CD14-positive monocyte (primary cell): Measurements from ENCODE around the gene PIP5K1C. TPM values are rescaled to one million over a fixed set of nuclear protein-coding genes. Genes with fewer than 3 reads are reported as not detected.
A peak's percentile ranks its signal among the peaks of the same experiment; 100 is the strongest.

Experiments used
- DNase-seq, 3 donors: peaks; one replicate each; pipeline ENCODE4 v3.0.0-alpha.2; 2011 to 2022
- H2AFZ ChIP-seq: 2 replicates; pipeline ENCODE4 v1.6.0; 2012; ENCODE audit warnings: mild to moderate bottlenecking, low read depth, low read length, inconsistent platforms; ENCODE audit not compliant: insufficient read depth, poor library complexity, severe bottlenecking
- H3K27ac ChIP-seq, 2 donors: 1 replicate in 1 of 2; 2 replicates in 1 of 2; pipeline ENCODE4 v1.5.1; 2012 to 2013; ENCODE audit warnings: low read length in 2 of 2, control low read depth in 1 of 2, inconsistent platforms in 1 of 2, low read depth in 1 of 2, mild to moderate bottlenecking in 1 of 2
- H3K27me3 ChIP-seq, 2 donors: one replicate each; pipeline versions ENCODE4 v1.6.0 to v1.6.1; 2011 to 2013; ENCODE audit warnings: low read length in 2 of 2; ENCODE audit not compliant: control insufficient read depth in 2 of 2, insufficient read depth in 2 of 2
- H3K36me3 ChIP-seq, 2 donors: replicated peaks in 1 of 2; 1 replicate in 1 of 2; 2 replicates in 1 of 2; pipeline versions ENCODE4 v1.5.1 to v1.6.1; 2012 to 2013; ENCODE audit warnings: low read length in 2 of 2, control low read depth in 1 of 2, inconsistent platforms in 1 of 2, mild to moderate bottlenecking in 1 of 2; ENCODE audit not compliant: insufficient read depth in 2 of 2, control insufficient read depth in 1 of 2
- H3K4me1 ChIP-seq, 2 donors: 1 replicate in 1 of 2; 2 replicates in 1 of 2; pipeline versions ENCODE4 v1.5.1 to v1.6.1; 2012 to 2013; ENCODE audit warnings: low read length in 2 of 2, control low read depth in 1 of 2, inconsistent platforms in 1 of 2, mild to moderate bottlenecking in 1 of 2, moderate library complexity in 1 of 2; ENCODE audit not compliant: insufficient read depth in 2 of 2, control insufficient read depth in 1 of 2
- H3K4me2 ChIP-seq: replicated peaks from 2 replicates; pipeline ENCODE3; 2012; ENCODE audit warnings: low read length, moderate library complexity, mild to moderate bottlenecking; ENCODE audit not compliant: poor library complexity, severe bottlenecking; ENCODE audit errors: extremely low read depth
- H3K4me3 ChIP-seq, 3 experiments: fragments of 200-600 bp in 1 of 3; sonication (generic) in 1 of 3; replicated peaks in 1 of 3; 1 replicate in 2 of 3; 2 replicates in 1 of 3; pipeline ENCODE4 v1.5.1; 2011 to 2013; ENCODE audit warnings: low read length in 3 of 3, mild to moderate bottlenecking in 3 of 3, control low read depth in 2 of 3, low read depth in 2 of 3, inconsistent platforms in 1 of 3, moderate library complexity in 1 of 3
- H3K79me2 ChIP-seq: 2 replicates; pipeline ENCODE4 v1.6.0; 2012; ENCODE audit warnings: mild to moderate bottlenecking, control low read depth, inconsistent platforms, low read length, moderate library complexity; ENCODE audit not compliant: insufficient read depth
- H3K9ac ChIP-seq: 2 replicates; pipeline ENCODE4 v1.6.0; 2017; ENCODE audit warnings: low read length, mild to moderate bottlenecking; ENCODE audit not compliant: insufficient read depth, poor library complexity, severe bottlenecking
- H3K9me3 ChIP-seq, 2 donors: replicated peaks in 1 of 2; 1 replicate in 1 of 2; 2 replicates in 1 of 2; pipeline versions ENCODE4 v1.5.1 to v1.6.1; 2012 to 2013; ENCODE audit warnings: low read length in 2 of 2, control low read depth in 1 of 2; ENCODE audit not compliant: control insufficient read depth in 1 of 2, insufficient read depth in 1 of 2
- H4K20me1 ChIP-seq: 2 replicates; pipeline ENCODE4 v1.6.0; 2012; ENCODE audit warnings: mild to moderate bottlenecking, low read length, control low read depth, moderate library complexity; ENCODE audit not compliant: insufficient read depth
- H3K27ac Mint-ChIP-seq, 7 donors: one replicate each; pipeline ENCODE4 v1.8.0; 2020; ENCODE audit warnings: mild to moderate bottlenecking in 7 of 7, mixed read lengths in 7 of 7, moderate library complexity in 6 of 7, inconsistent platforms in 2 of 7
- H3K27me3 Mint-ChIP-seq, 3 donors: one replicate each; pipeline ENCODE4 v1.8.0; 2021 to 2022; ENCODE audit warnings: low read depth in 3 of 3, mild to moderate bottlenecking in 3 of 3, mixed read lengths in 3 of 3, moderate library complexity in 3 of 3, inconsistent platforms in 1 of 3
- H3K36me3 Mint-ChIP-seq, 2 donors: one replicate each; pipeline ENCODE4 v1.8.0; 2020; ENCODE audit warnings: mixed read lengths in 2 of 2, inconsistent platforms in 1 of 2, mild to moderate bottlenecking in 1 of 2
- H3K4me1 Mint-ChIP-seq: one replicate; pipeline ENCODE4 v1.8.0; 2020; ENCODE audit warnings: mild to moderate bottlenecking, mixed read lengths
- H3K4me3 Mint-ChIP-seq, 2 donors: one replicate each; pipeline ENCODE4 v1.8.0; 2020; ENCODE audit warnings: mild to moderate bottlenecking in 2 of 2, mixed read lengths in 2 of 2, moderate library complexity in 1 of 2
- H3K9me3 Mint-ChIP-seq, 7 donors: one replicate each; pipeline ENCODE4 v1.8.0; 2020 to 2022; ENCODE audit warnings: mixed read lengths in 7 of 7, mild to moderate bottlenecking in 6 of 7, moderate library complexity in 6 of 7, inconsistent platforms in 2 of 7
- WGBS: methylation state at CpG from one replicate; pipeline ENCODE4 v1.1.5; 2013; ENCODE audit warnings: missing lambda C conversion rate; ENCODE audit not compliant: insufficient coverage; 5-methylcytosine and 5-hydroxymethylcytosine counted together
- intact Hi-C, 2 donors: fragments of 100-400 bp; cut with micrococcal nuclease; formaldehyde crosslinking; loops; one replicate each; pipeline versions ENCODE4 v1.15.0 to v1.15.1; 2023
- polyA plus RNA-seq, 3 donors: library from polyadenylated mRNA; depleted of rRNA in 1 of 3; unstranded in 2 of 3; stranded (reverse) in 1 of 3; fragments of 300-500 nt in 2 of 3; fragments of >200 nt in 1 of 3; fragmentation: Illumina TruSeq in 2 of 3; gene quantifications; 1 replicate in 2 of 3; 2 replicates in 1 of 3; pipeline ENCODE4 v1.2.3, GENCODE V29; 2012 to 2021
- TF ChIP-seq, protein P1 (sequence below): fragments of 200-600 bp; IDR thresholded peaks from one replicate; pipeline ENCODE4 v1.8.0; 2022; ENCODE audit warnings: antibody characterized with exemption, mild to moderate bottlenecking

PIP5K1C gene
- polyA plus RNA-seq, 3 donors: 6.5 to 19.5 (median 10.1) TPM

DNA sequence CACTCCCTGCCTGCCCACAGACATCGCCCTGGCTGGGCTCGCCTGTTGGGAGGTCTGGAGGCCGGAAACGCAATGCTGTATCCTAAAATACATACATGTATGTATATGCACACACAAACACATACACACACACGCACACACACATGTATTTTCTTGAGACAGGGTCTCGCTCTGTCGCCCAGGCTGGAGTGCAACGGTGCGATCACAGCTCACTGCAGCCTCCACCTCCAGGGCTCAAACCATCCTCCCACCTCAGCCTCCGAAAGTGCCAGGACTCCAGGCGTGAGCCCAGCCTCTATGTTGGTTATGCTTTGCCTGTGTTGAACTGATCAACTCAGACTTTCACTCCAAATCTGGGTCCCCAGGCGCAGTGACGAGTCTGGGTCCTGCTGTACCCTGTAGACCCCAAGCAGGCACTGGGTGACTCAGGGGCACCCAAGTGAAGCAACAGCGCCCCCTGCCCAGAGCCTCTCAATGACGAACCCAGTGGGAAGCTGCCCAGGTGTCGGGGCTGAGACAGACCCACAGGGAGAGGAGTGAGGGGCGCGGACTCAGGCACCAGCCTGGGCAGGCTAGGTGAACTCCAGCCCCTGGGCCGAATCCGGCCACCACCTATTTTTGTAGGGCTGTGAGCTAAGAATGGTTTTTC is 46.3 kb downstream of the PIP5K1C start:
- H3K4me3 Mint-ChIP-seq: no peak overlapping the region
- Histone ChIP-seq H3K27ac (no peak overlapping the region), H4K20me1 (peaks cover 14% of the 10 kb centered on the region), H3K9me3 (no peaks in the 10 kb centered on the region), H3K4me3 (no peak overlapping the region), H3K9ac (no peak overlapping the region), H3K36me3 (peaks cover 80 to 83% of the 10 kb centered on the region in 2 donors), H2AFZ (no peak overlapping the region), H3K79me2 (no peaks in the 10 kb centered on the region), H3K4me1 (no peaks in the 10 kb centered on the region), H3K4me2 (no peak overlapping the region), H3K27me3 (no peaks in the 10 kb centered on the region)
- intact Hi-C loops: no loop called here
- peaks cover 49 to 81% of the 10 kb centered on the region in 2 donors for H3K36me3 Mint-ChIP-seq
- TF ChIP-seq, protein P1, sequence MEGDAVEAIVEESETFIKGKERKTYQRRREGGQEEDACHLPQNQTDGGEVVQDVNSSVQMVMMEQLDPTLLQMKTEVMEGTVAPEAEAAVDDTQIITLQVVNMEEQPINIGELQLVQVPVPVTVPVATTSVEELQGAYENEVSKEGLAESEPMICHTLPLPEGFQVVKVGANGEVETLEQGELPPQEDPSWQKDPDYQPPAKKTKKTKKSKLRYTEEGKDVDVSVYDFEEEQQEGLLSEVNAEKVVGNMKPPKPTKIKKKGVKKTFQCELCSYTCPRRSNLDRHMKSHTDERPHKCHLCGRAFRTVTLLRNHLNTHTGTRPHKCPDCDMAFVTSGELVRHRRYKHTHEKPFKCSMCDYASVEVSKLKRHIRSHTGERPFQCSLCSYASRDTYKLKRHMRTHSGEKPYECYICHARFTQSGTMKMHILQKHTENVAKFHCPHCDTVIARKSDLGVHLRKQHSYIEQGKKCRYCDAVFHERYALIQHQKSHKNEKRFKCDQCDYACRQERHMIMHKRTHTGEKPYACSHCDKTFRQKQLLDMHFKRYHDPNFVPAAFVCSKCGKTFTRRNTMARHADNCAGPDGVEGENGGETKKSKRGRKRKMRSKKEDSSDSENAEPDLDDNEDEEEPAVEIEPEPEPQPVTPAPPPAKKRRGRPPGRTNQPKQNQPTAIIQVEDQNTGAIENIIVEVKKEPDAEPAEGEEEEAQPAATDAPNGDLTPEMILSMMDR: no peak
- no peaks in the 10 kb centered on the region for H3K4me1 Mint-ChIP-seq
- peaks cover 0 to 7% (median 3%) of the 10 kb centered on the region in 7 donors for H3K9me3 Mint-ChIP-seq
- H3K27ac Mint-ChIP-seq: no peak overlapping the region
- peaks cover 0 to 2% (median 0%) of the 10 kb centered on the region in 3 donors for H3K27me3 Mint-ChIP-seq
- DNase-seq: no peak
- 95% methylated on average over 20 of the region's 20 CpGs for WGBS

DNA sequence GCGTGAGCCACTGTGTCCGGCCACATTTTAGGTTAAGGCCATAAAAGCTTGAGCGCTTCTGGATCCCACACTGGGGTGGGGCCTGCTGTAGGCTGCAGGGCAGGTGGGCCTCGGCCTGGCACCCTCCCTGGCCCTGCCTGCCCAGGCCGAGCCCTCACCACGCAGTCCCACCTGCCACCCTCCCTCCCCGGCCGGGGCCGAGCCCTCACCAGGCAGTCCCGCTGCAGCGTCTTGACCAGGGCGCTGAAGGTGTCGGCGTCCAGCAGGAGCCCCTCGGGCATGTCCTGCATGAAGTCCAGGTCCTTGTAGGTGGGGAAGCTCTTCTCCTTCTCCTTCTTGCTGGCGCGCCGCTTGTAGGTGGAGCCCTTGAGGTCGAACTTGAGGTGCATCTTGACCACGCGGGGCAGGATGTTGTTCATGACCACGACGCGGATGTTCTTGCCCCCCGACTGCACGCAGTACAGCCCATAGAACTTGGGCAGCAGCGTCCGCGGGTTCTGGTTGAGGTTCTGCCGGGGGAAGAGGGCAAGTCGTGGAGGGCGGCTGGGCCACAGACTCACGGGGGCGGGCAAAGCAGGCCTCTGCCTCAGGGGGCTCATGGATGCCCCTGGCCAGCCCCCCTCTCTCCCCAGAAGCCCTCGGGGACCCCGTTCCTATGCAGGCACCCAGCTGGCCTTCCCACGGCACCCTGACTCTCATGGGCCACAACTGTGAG is 47.0 kb downstream of the PIP5K1C start:
- H3K9ac ChIP-seq: no peak overlapping the region
- no peaks in the 10 kb centered on the region for H3K79me2 ChIP-seq
- H3K4me3 Mint-ChIP-seq: no peak overlapping the region
- peaks cover 0 to 7% (median 3%) of the 10 kb centered on the region in 7 donors for H3K9me3 Mint-ChIP-seq
- no peaks in the 10 kb centered on the region for H3K9me3 ChIP-seq
- peaks cover 17% of the 10 kb centered on the region for H4K20me1 ChIP-seq
- peaks cover 75 to 79% of the 10 kb centered on the region in 2 donors for H3K36me3 ChIP-seq
- peak overlapping the region in 2 of 7 donors; percentile 4 to 21 for H3K27ac Mint-ChIP-seq
- H3K4me2 ChIP-seq: no peak overlapping the region
- no peaks in the 10 kb centered on the region for H3K27me3 ChIP-seq
- no peak overlapping the region for H2AFZ ChIP-seq
- peaks cover 0 to 2% (median 0%) of the 10 kb centered on the region in 3 donors for H3K27me3 Mint-ChIP-seq
- H3K4me1 Mint-ChIP-seq: no peaks in the 10 kb centered on the region
- H3K4me3 ChIP-seq: no peak overlapping the region
- TF ChIP-seq, protein P1: no peak
- H3K4me1 ChIP-seq: no peaks in the 10 kb centered on the region
- intact Hi-C loops: no loop called here
- H3K36me3 Mint-ChIP-seq: peaks cover 45 to 79% of the 10 kb centered on the region in 2 donors
- H3K27ac ChIP-seq: no peak overlapping the region
- no peak for DNase-seq
- 88% methylated on average over 32 of the region's 37 CpGs for WGBS
